GM20431 (cell line): Measurements from ENCODE around the gene DLGAP1.

Source experiments
- in situ Hi-C: fragments of 300-500 bp; cut with MseI, MboI; formaldehyde crosslinking; loops from one replicate; pipeline ENCODE4 v1.15.0; 2020; ENCODE audit warnings: low sequenced_read_pairs; ENCODE audit not compliant: unreplicated experiment

Gene DLGAP1

GRCh38 chr18:3594760-3595368 lies 860.2 kb downstream of the DLGAP1 start:
- in situ Hi-C loops: loop anchor here (25.0 kb wide), 1 partner anchor 133 kb away; the partner anchor contains the start of gene TGIF1

DNA sequence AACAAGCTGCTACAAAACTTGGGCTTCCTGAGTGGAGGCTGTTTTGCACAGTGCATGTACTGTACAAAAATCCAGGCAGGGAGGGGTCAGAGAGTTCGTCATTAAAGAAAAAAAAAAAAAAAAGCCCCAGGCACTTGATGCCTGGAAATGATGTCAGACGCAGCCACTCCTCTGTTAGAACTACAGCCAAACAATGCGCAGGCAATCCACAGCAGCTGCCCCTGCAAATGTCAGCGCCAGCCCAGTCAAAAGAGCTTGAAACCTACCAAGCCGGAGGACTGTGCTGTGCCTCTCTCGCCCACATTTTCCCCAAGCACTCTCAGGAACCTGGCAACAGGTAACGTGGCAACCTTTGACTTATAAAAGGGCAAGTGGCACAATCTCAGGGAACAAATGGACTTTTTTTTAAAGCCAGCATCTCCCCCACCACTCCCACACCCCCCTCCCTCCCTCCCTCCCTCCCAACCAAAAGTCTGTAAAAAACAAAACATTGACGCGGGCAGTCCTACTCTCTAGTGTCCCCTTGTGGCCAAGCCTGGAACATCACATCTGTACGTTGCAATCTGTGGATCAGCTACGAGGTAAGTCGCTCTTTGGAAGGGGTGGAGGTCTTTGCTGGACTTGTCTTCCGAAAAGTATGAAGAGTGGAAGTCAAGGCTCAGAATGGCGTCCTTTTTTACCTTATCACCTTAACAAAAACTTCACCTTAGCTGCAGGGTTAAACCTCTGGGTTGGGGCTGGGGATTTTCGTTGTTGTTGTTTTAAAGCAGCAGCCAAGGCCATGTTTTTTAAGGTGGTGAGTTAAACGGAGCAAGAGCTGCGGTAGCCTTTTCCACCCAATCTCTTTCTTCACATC lies 861.0 kb downstream of the DLGAP1 start:
- in situ Hi-C loops: loop anchor here (25.0 kb wide), 1 partner anchor 132 kb away; the partner anchor contains the start of gene TGIF1

- in situ Hi-C loops: loop anchor here (25.0 kb wide), 1 partner anchor 131 kb away; the partner anchor contains the start of gene TGIF1
Observed at GRCh38 chr18:3593381-3593903, 861.7 kb downstream of the DLGAP1 start.

DNA sequence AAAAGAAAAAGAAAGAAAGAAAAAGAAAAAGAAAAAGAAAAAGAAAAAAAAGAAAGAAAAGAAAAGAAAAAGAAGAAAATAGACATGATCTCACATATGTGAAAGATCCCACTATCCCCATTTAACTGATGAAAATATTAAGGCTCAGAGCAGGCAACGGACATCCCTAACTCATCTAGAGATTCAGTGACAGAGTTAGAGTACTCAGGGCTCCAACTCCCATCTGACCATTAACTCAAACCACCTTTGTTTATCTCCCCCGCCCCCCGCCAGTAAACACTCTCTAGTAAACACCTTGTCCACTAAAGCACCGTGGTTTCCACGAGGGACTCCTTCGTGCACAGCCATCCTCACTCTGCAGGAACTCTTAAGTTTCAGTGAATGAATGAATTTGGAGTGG lies 862.2 kb downstream of the DLGAP1 start:
- in situ Hi-C loops: loop anchor here (25.0 kb wide), 1 partner anchor 131 kb away; the partner anchor contains the start of gene TGIF1

DNA sequence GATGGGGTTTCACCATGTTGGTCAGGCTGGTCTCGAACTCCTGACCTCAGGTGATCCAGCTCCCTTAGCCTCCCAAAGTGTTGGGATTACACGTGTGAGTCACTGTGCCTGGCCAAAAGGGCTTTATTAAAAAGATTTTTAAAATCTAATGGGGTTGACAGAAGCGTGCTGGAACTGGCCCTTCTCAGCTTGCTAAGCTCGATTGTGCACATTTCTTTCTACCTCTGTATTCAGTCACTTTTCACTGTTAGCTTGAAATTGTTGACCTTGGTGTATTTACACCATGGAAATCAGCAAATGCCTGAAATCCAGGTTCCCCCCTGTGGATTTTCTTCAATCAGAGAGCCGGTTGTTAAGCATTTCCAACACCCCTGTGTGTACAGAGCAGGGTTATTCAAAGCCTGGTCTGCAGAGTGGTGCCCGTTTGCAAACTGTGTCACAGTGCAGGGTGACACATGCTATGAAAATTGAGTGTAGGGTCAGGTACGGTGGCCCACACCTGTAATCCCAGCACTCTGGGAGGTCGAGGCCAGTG lies 864.9 kb downstream of the DLGAP1 start:
- in situ Hi-C loops: loop anchor here (25.0 kb wide), 1 partner anchor 128 kb away; the partner anchor contains the start of gene TGIF1

DNA sequence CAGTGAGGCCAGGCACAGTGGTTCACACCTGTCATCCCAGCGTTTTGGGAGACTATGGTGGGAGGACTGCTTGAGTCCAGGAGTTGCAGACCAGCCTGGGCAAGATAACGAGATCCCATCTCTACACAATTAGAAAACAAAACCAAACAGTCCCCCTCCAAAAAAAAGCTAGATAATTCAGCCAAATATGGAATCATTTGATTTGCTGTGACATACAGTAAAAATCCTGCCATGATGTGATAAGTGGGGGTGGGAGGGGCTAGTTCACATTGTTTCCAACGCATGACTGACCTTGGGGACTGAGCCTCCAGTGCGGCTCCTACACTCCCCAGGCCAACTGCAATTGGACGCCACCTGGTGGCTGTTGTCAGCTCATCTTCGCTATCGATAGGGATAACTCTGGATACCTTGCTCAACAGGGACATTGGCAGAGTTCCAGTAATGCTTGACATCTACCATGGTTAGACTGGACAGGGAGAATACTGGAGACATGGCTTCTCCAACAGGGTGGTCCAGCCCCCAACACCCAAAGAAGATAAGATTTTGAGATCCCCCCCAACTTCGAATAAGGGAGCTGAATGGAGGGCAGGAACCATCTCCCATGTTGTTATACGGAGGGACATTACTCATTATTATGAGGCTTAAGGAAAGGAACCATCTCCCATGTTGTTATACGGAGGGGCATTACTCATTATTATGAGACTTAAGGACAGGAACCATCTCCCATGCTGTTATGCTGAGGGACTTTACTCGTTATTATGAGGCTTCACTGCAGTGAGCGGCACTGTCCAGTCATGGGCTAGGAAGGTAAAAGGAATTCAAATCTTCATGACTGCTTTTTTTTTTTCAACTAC lies 869.2 kb downstream of the DLGAP1 start:
- in situ Hi-C loops: loop anchor here (25.0 kb wide), 1 partner anchor 124 kb away; the partner anchor contains the start of gene TGIF1

GRCh38 chr18:3584897-3585460 lies 870.1 kb downstream of the DLGAP1 start:
- in situ Hi-C loops: loop anchor here (25.0 kb wide), 1 partner anchor 123 kb away; the partner anchor contains the start of gene TGIF1

DNA sequence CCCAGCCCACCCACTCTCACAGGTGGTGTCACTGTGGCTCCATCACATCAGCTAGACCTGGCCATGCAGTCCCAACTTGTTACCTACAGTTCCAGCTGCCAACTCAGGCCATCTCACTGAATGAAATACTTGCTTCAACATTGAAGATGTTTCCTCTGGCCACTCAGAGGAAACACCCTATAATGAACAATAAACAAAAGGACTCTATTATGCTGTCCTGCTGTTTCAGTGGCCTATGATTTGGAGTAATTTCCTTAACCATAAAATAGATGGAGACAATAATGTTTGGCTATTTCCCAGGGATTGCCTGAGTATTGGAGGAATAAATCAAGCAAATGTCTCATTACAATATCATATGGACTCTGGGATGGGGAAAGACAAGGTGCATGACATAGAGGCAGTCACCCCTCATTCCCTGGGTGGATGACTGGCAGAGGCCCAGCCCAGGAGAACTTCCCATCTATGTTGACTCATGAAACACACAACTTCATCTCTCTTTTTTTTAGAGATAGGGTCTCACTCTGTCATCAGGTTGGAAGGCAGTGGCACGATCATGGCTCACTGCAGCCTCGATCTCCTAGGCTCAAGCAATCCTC lies 870.7 kb downstream of the DLGAP1 start:
- in situ Hi-C loops: loop anchor here (25.0 kb wide), 1 partner anchor 122 kb away; the partner anchor contains the start of gene TGIF1

DNA sequence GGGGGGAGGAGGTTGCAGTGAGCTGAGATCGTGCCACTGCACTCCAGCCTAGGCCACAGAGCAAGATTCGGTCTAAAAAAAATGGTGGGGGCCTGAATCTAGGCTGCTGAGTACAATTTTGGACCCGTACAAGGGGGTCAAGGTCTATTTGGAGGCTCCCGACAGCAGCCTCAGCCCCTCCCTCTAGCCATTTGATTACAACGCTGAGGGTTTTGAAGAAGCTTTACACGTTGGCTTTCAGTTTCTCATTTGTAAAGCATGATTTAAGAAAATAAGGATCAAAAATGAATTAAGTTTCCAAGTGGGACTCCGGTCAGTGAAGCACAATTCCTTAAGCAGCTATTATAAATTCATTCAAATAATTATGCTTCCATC lies 871.2 kb downstream of the DLGAP1 start:
- in situ Hi-C loops: loop anchor here (25.0 kb wide), 1 partner anchor 122 kb away; the partner anchor contains the start of gene TGIF1

DNA sequence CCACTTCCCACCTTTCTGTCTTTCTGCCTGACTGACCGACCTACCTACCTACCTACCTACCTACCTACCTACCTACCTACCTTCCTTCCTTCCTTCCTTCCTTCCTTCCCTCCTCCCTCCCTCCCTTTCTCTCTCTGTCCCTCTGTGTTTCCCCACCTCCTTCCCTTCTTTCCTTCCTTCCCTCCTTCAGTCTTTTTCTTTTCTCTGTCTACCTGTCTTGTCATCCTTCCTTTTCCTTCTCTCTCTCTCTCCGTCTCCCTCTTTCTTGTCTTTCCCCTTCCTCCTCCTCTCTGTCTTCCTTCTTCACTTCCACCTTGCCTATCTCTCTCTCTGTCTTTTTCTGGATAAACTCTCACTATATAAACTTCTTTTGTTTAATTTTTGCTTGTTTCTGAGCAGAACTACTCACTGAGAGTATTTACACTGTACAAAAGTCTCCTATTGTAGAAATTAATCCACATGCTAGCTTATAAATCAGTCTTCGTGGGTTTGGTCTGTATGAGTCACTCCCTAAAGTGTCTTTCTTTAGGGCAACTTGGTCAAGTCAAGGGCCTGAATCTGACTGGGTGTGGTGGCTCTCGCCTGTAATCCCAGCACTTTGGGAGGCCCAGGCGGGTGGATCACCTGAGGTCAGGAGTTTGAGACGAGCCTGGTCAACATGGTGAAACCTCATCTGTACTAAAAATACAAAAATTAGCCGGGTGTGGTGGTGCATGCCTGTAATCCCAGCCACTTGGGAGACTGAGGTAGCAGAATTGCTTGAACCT lies 871.8 kb downstream of the DLGAP1 start:
- in situ Hi-C loops: loop anchor here (25.0 kb wide), 1 partner anchor 121 kb away; the partner anchor contains the start of gene TGIF1

DNA sequence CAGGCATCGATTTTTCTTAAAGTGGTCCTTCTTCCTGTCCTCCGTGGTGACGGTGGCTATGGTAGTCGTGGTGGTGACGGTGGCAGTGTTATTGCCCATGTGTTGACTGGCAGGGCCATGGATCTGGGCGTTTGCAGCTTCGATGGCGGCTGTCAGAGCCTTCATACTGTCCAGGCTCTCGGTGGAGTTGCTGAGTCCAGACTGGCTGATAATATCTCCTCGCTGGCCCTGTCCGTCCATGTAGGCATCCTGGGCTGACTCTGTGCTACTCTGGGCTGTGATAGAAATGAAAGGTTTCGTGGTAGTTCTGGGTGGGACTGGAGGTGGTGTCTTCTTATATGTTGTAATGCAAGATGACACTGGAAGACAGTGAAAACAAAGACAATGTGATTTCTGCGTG lies 873.2 kb downstream of the DLGAP1 start:
- in situ Hi-C loops: loop anchor here (25.0 kb wide), 1 partner anchor 120 kb away; the partner anchor contains the start of gene TGIF1

GRCh38 chr18:3580523-3581025 lies 874.5 kb downstream of the DLGAP1 start:
- in situ Hi-C loops: loop anchor here (25.0 kb wide), 1 partner anchor 118 kb away; the partner anchor contains the start of gene TGIF1

DNA sequence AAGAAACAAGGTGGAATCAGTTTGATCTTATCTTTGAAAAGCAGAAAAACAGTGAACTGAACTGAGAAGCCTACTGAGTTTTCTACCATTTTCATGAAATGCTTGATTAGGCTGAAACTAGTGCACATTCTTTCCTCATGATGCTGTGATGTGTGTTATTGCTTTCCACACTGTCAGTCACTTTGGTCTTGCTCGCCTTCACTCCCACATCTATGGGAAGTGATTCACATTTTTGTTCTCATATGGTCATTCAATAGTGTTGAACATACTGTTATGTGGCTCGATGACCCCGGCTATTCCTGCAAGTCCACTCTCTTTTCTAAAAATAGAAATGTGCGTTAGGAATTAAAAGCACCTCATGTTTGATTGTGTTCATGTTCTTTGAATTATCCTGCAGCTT lies 875.4 kb downstream of the DLGAP1 start:
- in situ Hi-C loops: loop anchor here (25.0 kb wide), 1 partner anchor 117 kb away; the partner anchor contains the start of gene TGIF1

DNA sequence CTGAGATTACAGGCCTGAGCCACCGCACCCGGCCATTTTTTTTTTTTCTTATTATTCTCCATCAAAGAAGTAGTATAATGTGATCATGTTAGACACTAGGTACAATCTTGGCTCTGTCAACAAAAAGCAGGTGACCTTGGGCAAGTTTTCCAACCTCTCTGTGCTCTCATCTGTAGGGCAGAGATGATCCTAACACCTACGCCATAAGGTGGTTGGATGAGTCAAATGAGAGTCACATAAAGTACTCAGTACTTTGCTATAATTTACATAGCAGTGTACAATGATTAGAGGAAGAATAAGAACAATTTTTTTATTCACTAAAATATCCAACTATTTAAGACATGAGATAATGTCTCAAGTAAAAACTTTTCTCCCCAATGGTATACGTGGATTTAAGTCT lies 876.5 kb downstream of the DLGAP1 start:
- in situ Hi-C loops: loop anchor here (25.0 kb wide), 1 partner anchor 116 kb away; the partner anchor contains the start of gene TGIF1

- in situ Hi-C loops: loop anchor here (25.0 kb wide), 1 partner anchor 115 kb away; the partner anchor contains the start of gene TGIF1
Observed at GRCh38 chr18:3577281-3577855, 877.7 kb downstream of the DLGAP1 start.

DNA sequence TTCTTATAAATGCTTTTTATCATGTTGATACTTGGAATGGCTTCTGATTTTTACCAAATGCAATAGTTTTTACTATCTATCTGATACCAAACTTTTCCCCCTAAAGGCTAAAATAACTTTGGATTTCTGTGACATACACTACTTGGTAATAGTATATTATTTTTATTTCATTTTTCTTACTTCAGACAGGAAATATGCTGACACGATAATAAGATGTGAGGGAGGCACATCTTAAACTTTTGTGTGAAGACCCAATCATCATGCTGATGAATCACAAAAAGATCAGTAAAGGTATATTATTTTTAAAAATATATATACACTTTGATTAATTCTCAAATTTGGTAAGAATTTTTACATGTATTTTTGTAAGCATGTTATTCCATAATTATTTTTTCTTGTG lies 882.3 kb downstream of the DLGAP1 start:
- in situ Hi-C loops: no loop called here

DNA sequence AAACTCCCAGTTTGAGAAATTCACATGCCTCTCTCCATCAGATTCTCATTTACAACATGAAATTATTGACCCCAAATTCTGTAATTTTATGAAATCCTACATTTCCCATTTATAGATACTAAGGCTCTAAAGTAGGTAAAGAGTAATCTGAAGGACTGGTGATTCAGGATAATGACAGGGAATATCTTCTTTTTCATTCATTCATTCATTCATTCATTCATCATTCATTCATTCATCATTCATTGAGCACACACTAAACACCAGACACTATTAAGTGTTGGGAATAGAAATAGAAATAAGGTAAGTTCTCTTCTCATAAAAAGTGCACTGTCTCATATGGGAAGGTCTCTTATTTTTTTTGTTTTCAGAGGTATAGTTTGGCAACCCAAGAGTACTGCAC lies 888.3 kb downstream of the DLGAP1 start:
- in situ Hi-C loops: no loop called here
